ENCODE measurements around the gene FLT3LG. TPM values are rescaled to one million over a fixed set of nuclear protein-coding genes. Genes with fewer than 3 reads are reported as not detected.

FLT3LG gene
- total RNA-seq, 1 experiment from 2014 or later, result 6.5 TPM

- ChIA-PET POLR2A (ENCODE audit: low non-redundant PET) (no interaction called here), CTCF (interaction anchor here (0.6 to 1.9 kb wide), 5 partner anchors 41 to 176 kb away, joined by 4 to 14 read pairs (median 5); no protein-coding TSS in a partner anchor)
- peaks cover 19% of the 10 kb centered on the region for H3K36me3 ChIP-seq (ENCODE audit: insufficient read depth, low read length, poor library complexity, severe bottlenecking)
- peaks cover 41% of the 10 kb centered on the region for H3K4me1 ChIP-seq (ENCODE audit: insufficient read depth, low read length, poor library complexity, severe bottlenecking)
- no peak overlapping the region for H3K4me3 ChIP-seq (ENCODE audit: low read depth, low read length, poor library complexity, severe bottlenecking)
- no peak for TF ChIP-seq CTCF (conservative IDR thresholded peaks at IDR 0.05; ENCODE audit: low read depth, low read length)
- TF ChIP-seq EZH2 (IDR thresholded peaks at IDR 0.05; ENCODE audit: borderline replicate concordance, low read depth, low read length, poor library complexity, severe bottlenecking), result no peak
- intact Hi-C loops (cut with micrococcal nuclease; ENCODE audit: unreplicated experiment), result loop anchor here (2.0 kb wide), 1 partner anchor 67 kb away; no protein-coding TSS in a partner anchor
- no TSS peak for BruUV-seq (replicated peaks)
- no peaks in the 10 kb centered on the region for H3K9me3 ChIP-seq (ENCODE audit: low read depth, low read length, poor library complexity, severe bottlenecking)
- no peaks in the 10 kb centered on the region for H3K27me3 ChIP-seq (replicated peaks; ENCODE audit: insufficient read depth, low read depth, low read length, poor library complexity)
- peak overlapping the region; percentile 18 for H3K27ac ChIP-seq (ENCODE audit: low read depth, low read length, poor library complexity, severe bottlenecking)
- no peak for DNase-seq (ENCODE audit: low spot score)
Observed at GRCh38 chr19:49503582-49503962, 29.6 kb downstream of the FLT3LG start.

GRCh38 chr19:49506575-49507105, 32.6 kb downstream of the FLT3LG start:
- H3K36me3 ChIP-seq (ENCODE audit: insufficient read depth, low read length, poor library complexity, severe bottlenecking), result no peaks in the 10 kb centered on the region
- no TSS peak for BruUV-seq (replicated peaks)
- no peak overlapping the region for H3K4me3 ChIP-seq (ENCODE audit: low read depth, low read length, poor library complexity, severe bottlenecking)
- intact Hi-C loops (cut with micrococcal nuclease; ENCODE audit: unreplicated experiment), result loop anchor here (2.0 kb wide), 1 partner anchor 40 kb away; no protein-coding TSS in a partner anchor
- ChIA-PET POLR2A (ENCODE audit: low non-redundant PET) (interaction anchor here (0.7 kb wide), 1 partner anchor 37 kb away, joined by 4 read pairs; no protein-coding TSS in a partner anchor), CTCF (interaction anchor here (0.5 to 2.5 kb wide), 11 partner anchors 10 to 359 kb away, joined by 3 to 16 read pairs (median 4); partner anchors contain the start of genes ADM5 and RCN3)
- no peaks in the 10 kb centered on the region for H3K9me3 ChIP-seq (ENCODE audit: low read depth, low read length, poor library complexity, severe bottlenecking)
- TF ChIP-seq EZH2 (IDR thresholded peaks at IDR 0.05; ENCODE audit: borderline replicate concordance, low read depth, low read length, poor library complexity, severe bottlenecking) (no peak), CTCF (conservative IDR thresholded peaks at IDR 0.05; ENCODE audit: low read depth, low read length) (peak; percentile 87)
- no peaks in the 10 kb centered on the region for H3K27me3 ChIP-seq (replicated peaks; ENCODE audit: insufficient read depth, low read depth, low read length, poor library complexity)
- DNase-seq (ENCODE audit: low spot score), result peak; percentile 83
- peaks cover 41% of the 10 kb centered on the region for H3K4me1 ChIP-seq (ENCODE audit: insufficient read depth, low read length, poor library complexity, severe bottlenecking)
- no peak overlapping the region for H3K27ac ChIP-seq (ENCODE audit: low read depth, low read length, poor library complexity, severe bottlenecking)

GRCh38 chr19:49507803-49508494, 33.9 kb downstream of the FLT3LG start:
- no peak overlapping the region for H3K4me3 ChIP-seq (ENCODE audit: low read depth, low read length, poor library complexity, severe bottlenecking)
- TSS peak; percentile 19 for BruUV-seq (replicated peaks)
- TF ChIP-seq CTCF (conservative IDR thresholded peaks at IDR 0.05; ENCODE audit: low read depth, low read length) (no peak), EZH2 (IDR thresholded peaks at IDR 0.05; ENCODE audit: borderline replicate concordance, low read depth, low read length, poor library complexity, severe bottlenecking) (no peak)
- no peaks in the 10 kb centered on the region for H3K27me3 ChIP-seq (replicated peaks; ENCODE audit: insufficient read depth, low read depth, low read length, poor library complexity)
- H3K9me3 ChIP-seq (ENCODE audit: low read depth, low read length, poor library complexity, severe bottlenecking), result no peaks in the 10 kb centered on the region
- intact Hi-C loops (cut with micrococcal nuclease; ENCODE audit: unreplicated experiment), result loop anchor here (2.0 kb wide), 1 partner anchor 39 kb away; no protein-coding TSS in a partner anchor
- no peak for DNase-seq (ENCODE audit: low spot score)
- peak overlapping the region; percentile 95 for H3K27ac ChIP-seq (ENCODE audit: low read depth, low read length, poor library complexity, severe bottlenecking)
- ChIA-PET POLR2A (ENCODE audit: low non-redundant PET) (interaction anchor here (0.6 kb wide), 1 partner anchor 38 kb away, joined by 4 read pairs; no protein-coding TSS in a partner anchor), CTCF (interaction anchor here (2.5 kb wide), 1 partner anchor 62 kb away, joined by 12 read pairs; no protein-coding TSS in a partner anchor)
- peaks cover 47% of the 10 kb centered on the region for H3K4me1 ChIP-seq (ENCODE audit: insufficient read depth, low read length, poor library complexity, severe bottlenecking)
- no peaks in the 10 kb centered on the region for H3K36me3 ChIP-seq (ENCODE audit: insufficient read depth, low read length, poor library complexity, severe bottlenecking)
